IMR-90 (cell line): ENCODE data around the gene CGREF1.

ENCODE experiments used
- BHLHE40 ChIP-seq: fragments of 150-350 bp; IDR thresholded peaks from 2 replicates; pipeline ENCODE4 v1.6.1; 2016; ENCODE audit warnings: mild to moderate bottlenecking, low read depth, low read length
- CEBPB ChIP-seq: IDR thresholded peaks from 2 replicates; pipeline ENCODE4 v1.6.1; 2012; ENCODE audit warnings: low read depth, low read length, improper control_type of control experiment
- CHD1 ChIP-seq: IDR thresholded peaks from 2 replicates; pipeline ENCODE4 v1.6.1; 2012; ENCODE audit warnings: low read depth, low read length, improper control_type of control experiment
- CTCF ChIP-seq: conservative IDR thresholded peaks from 2 replicates; pipeline ENCODE4 v1.5.1; 2012; ENCODE audit warnings: mild to moderate bottlenecking, low read depth, low read length, improper control_type of control experiment
- FOS ChIP-seq: fragments of 150-350 bp; IDR thresholded peaks from 2 replicates; pipeline ENCODE4 v1.6.1; 2016; ENCODE audit warnings: low read depth, low read length
- MXI1 ChIP-seq: IDR thresholded peaks from 2 replicates; pipeline ENCODE4 v1.6.1; 2012; ENCODE audit warnings: low read depth, mild to moderate bottlenecking, low read length, moderate library complexity, borderline replicate concordance
- NFE2L2 ChIP-seq: fragments of 150-350 bp; IDR thresholded peaks from 2 replicates; pipeline ENCODE4 v1.6.1; 2016; ENCODE audit warnings: low read depth, mild to moderate bottlenecking, low read length
- POLR2A ChIP-seq: IDR thresholded peaks from 2 replicates; pipeline ENCODE4 v1.6.1; 2012; ENCODE audit warnings: mild to moderate bottlenecking, low read depth, low read length
- RFX5 ChIP-seq: IDR thresholded peaks from 2 replicates; pipeline ENCODE4 v1.8.0; 2012; ENCODE audit warnings: low read depth, mild to moderate bottlenecking, low read length, moderate library complexity
- SMC3 ChIP-seq: fragments of 150-350 bp; IDR thresholded peaks from 2 replicates; pipeline ENCODE4 v1.6.1; 2016; ENCODE audit warnings: low read depth, mild to moderate bottlenecking, antibody characterized with exemption, low read length, moderate library complexity
- USF2 ChIP-seq: fragments of 150-350 bp; IDR thresholded peaks from 2 replicates; pipeline ENCODE4 v1.6.1; 2017; ENCODE audit warnings: mild to moderate bottlenecking, antibody characterized with exemption, low read length, low read depth
- TF ChIP-seq, protein P1 (sequence below): fragments of 150-350 bp; IDR thresholded peaks from 2 replicates; pipeline ENCODE4 v1.6.1; 2016; ENCODE audit warnings: low read depth, mild to moderate bottlenecking, low read length, moderate library complexity, borderline replicate concordance

- TF ChIP-seq CHD1 (0 out of 2 replicates have a peak, but pooled peaks have one; percentile 25), BHLHE40 (no peak), SMC3 (no peak), CTCF (no peak), POLR2A (no peak), NFE2L2 (no peak), RFX5 (no peak), USF2 (no peak), CEBPB (no peak), FOS (no peak), MXI1 (no peak)
- TF ChIP-seq, protein P1, sequence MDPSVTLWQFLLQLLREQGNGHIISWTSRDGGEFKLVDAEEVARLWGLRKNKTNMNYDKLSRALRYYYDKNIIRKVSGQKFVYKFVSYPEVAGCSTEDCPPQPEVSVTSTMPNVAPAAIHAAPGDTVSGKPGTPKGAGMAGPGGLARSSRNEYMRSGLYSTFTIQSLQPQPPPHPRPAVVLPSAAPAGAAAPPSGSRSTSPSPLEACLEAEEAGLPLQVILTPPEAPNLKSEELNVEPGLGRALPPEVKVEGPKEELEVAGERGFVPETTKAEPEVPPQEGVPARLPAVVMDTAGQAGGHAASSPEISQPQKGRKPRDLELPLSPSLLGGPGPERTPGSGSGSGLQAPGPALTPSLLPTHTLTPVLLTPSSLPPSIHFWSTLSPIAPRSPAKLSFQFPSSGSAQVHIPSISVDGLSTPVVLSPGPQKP: no peak
Measured at GRCh38 chr2:27070653-27071276, 48.2 kb downstream of the CGREF1 start.
